Measurements from ENCODE around the gene NCF4. TPM values are rescaled to one million over a fixed set of nuclear protein-coding genes. Genes with fewer than 3 reads are reported as not detected.

NCF4 gene
- total RNA-seq, 4 donors from 2014 or later = 1.8 to 21.2 (median 6.3) TPM

DNA sequence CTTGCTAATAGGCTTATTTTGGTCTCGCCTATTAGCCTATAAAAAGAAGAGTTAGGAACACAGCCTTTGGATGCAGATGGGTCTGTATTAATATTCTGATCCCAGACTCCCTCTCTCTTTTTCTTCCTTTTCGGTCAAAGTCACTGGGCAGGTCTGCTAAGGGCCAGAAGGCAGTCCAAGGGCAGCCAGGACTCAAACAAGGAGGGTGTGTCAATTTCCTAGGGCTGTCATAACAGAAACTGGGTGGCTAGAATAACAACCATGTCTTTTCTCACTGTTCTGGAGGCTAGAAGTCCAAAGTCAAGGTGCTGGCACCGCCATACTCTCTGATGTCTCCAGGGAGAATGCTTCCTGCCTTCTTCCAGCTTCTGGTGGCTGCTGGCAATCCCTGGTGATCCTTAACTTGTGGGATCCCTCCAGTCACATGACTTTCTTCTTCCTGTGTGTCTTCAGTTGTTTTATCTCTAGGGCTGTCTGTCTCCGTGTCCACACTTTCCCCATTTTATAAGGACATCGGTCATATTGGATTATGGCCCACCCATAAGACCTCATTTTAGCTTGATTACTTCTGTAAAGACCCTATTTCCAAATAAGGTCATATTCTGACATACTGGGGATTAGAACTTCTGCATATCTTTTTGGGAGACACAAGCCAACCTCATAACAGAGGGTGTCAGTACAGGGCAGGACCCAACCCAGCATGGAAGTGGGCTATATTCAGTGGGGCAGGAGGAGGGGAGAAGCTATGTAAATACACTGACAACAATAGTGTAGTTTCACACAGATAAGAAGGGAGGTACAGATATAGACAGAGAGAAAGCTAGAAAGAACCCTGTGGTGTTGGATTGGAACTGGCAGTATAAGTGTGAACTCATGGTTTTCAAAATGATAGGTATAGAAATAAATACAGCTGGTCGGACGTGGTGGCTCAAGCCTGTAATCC lies 46.7 kb downstream of the NCF4 start:
- H3K27ac ChIP-seq = no peak overlapping the region
- intact Hi-C loops (cut with DNase I; ENCODE audit: low total_unique reads) = no loop called here
- H3K27me3 ChIP-seq = no peaks in the 10 kb centered on the region
- H3K4me3 ChIP-seq = no peak overlapping the region
- no peaks in the 10 kb centered on the region for H3K9me3 ChIP-seq
- TF ChIP-seq, protein P1, sequence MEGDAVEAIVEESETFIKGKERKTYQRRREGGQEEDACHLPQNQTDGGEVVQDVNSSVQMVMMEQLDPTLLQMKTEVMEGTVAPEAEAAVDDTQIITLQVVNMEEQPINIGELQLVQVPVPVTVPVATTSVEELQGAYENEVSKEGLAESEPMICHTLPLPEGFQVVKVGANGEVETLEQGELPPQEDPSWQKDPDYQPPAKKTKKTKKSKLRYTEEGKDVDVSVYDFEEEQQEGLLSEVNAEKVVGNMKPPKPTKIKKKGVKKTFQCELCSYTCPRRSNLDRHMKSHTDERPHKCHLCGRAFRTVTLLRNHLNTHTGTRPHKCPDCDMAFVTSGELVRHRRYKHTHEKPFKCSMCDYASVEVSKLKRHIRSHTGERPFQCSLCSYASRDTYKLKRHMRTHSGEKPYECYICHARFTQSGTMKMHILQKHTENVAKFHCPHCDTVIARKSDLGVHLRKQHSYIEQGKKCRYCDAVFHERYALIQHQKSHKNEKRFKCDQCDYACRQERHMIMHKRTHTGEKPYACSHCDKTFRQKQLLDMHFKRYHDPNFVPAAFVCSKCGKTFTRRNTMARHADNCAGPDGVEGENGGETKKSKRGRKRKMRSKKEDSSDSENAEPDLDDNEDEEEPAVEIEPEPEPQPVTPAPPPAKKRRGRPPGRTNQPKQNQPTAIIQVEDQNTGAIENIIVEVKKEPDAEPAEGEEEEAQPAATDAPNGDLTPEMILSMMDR (IDR thresholded peaks at IDR 0.05) = no peak
- no peak for TF ChIP-seq POLR2A (IDR thresholded peaks at IDR 0.05)
- H3K4me1 ChIP-seq = no peaks in the 10 kb centered on the region
- no peak for DNase-seq
- no peaks in the 10 kb centered on the region for H3K36me3 ChIP-seq

- no peak for TF ChIP-seq POLR2A (IDR thresholded peaks at IDR 0.05)
- TF ChIP-seq, protein P1 (IDR thresholded peaks at IDR 0.05) = no peak
- Histone ChIP-seq H3K4me3 (no peak overlapping the region), H3K9me3 (no peaks in the 10 kb centered on the region), H3K27ac (no peak overlapping the region), H3K4me1 (no peaks in the 10 kb centered on the region), H3K27me3 (no peaks in the 10 kb centered on the region), H3K36me3 (no peaks in the 10 kb centered on the region)
- no peak for DNase-seq
- intact Hi-C loops (cut with DNase I; ENCODE audit: low total_unique reads) = no loop called here
These were observed 49.7 kb downstream of the NCF4 start for GRCh38 chr22:36910461-36910860.

GRCh38 chr22:36911887-36912661 lies 51.3 kb downstream of the NCF4 start:
- intact Hi-C loops (cut with DNase I; ENCODE audit: low total_unique reads) = no loop called here
- no peak for TF ChIP-seq POLR2A (IDR thresholded peaks at IDR 0.05)
- TF ChIP-seq, protein P1 (IDR thresholded peaks at IDR 0.05) = no peak
- H3K36me3 ChIP-seq = no peaks in the 10 kb centered on the region
- DNase-seq = no peak
- H3K4me1 ChIP-seq = no peaks in the 10 kb centered on the region
- no peaks in the 10 kb centered on the region for H3K9me3 ChIP-seq
- no peak overlapping the region for H3K4me3 ChIP-seq
- H3K27ac ChIP-seq = no peak overlapping the region
- H3K27me3 ChIP-seq = no peaks in the 10 kb centered on the region

- no peak for DNase-seq
- Histone ChIP-seq H3K9me3 (no peaks in the 10 kb centered on the region), H3K27me3 (no peaks in the 10 kb centered on the region), H3K4me1 (no peaks in the 10 kb centered on the region), H3K4me3 (no peak overlapping the region), H3K36me3 (no peaks in the 10 kb centered on the region), H3K27ac (no peak overlapping the region)
- intact Hi-C loops (cut with DNase I; ENCODE audit: low total_unique reads) = no loop called here
- TF ChIP-seq POLR2A (IDR thresholded peaks at IDR 0.05) = no peak
- TF ChIP-seq, protein P1 (IDR thresholded peaks at IDR 0.05) = no peak
These were observed 52.1 kb downstream of the NCF4 start for GRCh38 chr22:36912694-36913426.

Measured in uterus (tissue), 4 donors.